Measurements from ENCODE around the gene ARID1B.

The ARID1B gene

GRCh38 chr6:156826290-156826955, 49.2 kb downstream of the ARID1B start:
- H3K9ac ChIP-seq (ENCODE audit: low read length), result no peak overlapping the region
- TF ChIP-seq EZH2 (optimal IDR thresholded peaks at IDR 0.05; ENCODE audit: low read depth, low read length), result no peak
- no peak for TF ChIP-seq CTCF (IDR thresholded peaks at IDR 0.05; ENCODE audit: low read length)
- no peaks in the 10 kb centered on the region for H3K9me2 ChIP-seq (replicated peaks; ENCODE audit: insufficient read depth, low read length)
- H3K27ac ChIP-seq (ENCODE audit: low read length), result no peak overlapping the region
- H3F3A ChIP-seq (ENCODE audit: insufficient read depth, low read length), result no peaks in the 10 kb centered on the region
- no peak overlapping the region for H3K4me2 ChIP-seq (ENCODE audit: low read depth, low read length)
- no peak overlapping the region for H2AFZ ChIP-seq (ENCODE audit: low read length)
- no peaks in the 10 kb centered on the region for H3K27me3 ChIP-seq (replicated peaks; ENCODE audit: insufficient read depth, low read length)
- H3K79me2 ChIP-seq (ENCODE audit: low read length), result peaks cover 80% of the 10 kb centered on the region
- no peaks in the 10 kb centered on the region for H3K9me3 ChIP-seq (replicated peaks; ENCODE audit: insufficient read depth, low read length)
- no peaks in the 10 kb centered on the region for H3K4me1 ChIP-seq (ENCODE audit: low read length)
- DNase-seq, result no peak
- H4K20me1 ChIP-seq (ENCODE audit: insufficient read depth, low read length), result no peaks in the 10 kb centered on the region
- H3K4me3 ChIP-seq (ENCODE audit: low read length), result no peak overlapping the region
- no peaks in the 10 kb centered on the region for H3K36me3 ChIP-seq (replicated peaks; ENCODE audit: insufficient read depth, low read length)

DNA sequence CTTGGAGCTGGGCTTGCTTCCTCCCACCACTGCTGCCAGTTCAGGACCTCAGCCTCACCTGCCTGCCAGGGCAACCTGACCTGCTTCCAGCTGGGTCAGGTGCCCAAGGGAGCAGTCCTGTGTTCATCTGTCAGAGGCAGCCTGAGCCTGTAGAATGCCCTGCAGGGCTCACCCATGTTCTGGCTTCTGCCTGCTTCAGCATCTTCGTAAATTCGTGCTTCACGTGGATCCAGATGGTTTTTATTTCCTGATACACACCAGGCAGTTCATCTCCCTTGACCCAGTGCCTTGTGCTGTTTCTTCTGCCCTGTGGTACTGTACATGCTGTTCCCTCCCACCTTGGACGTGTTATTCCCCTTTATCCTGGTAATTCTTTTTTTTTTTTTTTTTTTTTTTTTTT, 50.2 kb downstream of the ARID1B start:
- Histone ChIP-seq H4K20me1 (ENCODE audit: insufficient read depth, low read length) (no peaks in the 10 kb centered on the region), H3K9me2 (replicated peaks; ENCODE audit: insufficient read depth, low read length) (no peaks in the 10 kb centered on the region), H3K4me2 (ENCODE audit: low read depth, low read length) (no peak overlapping the region), H3K4me3 (ENCODE audit: low read length) (no peak overlapping the region), H3K27me3 (replicated peaks; ENCODE audit: insufficient read depth, low read length) (no peaks in the 10 kb centered on the region), H2AFZ (ENCODE audit: low read length) (no peak overlapping the region), H3K9ac (ENCODE audit: low read length) (no peak overlapping the region), H3K9me3 (replicated peaks; ENCODE audit: insufficient read depth, low read length) (no peaks in the 10 kb centered on the region), H3K36me3 (replicated peaks; ENCODE audit: insufficient read depth, low read length) (no peaks in the 10 kb centered on the region), H3K27ac (ENCODE audit: low read length) (no peak overlapping the region), H3K79me2 (ENCODE audit: low read length) (peaks cover 78% of the 10 kb centered on the region), H3F3A (ENCODE audit: insufficient read depth, low read length) (no peaks in the 10 kb centered on the region), H3K4me1 (ENCODE audit: low read length) (no peaks in the 10 kb centered on the region)
- TF ChIP-seq EZH2 (optimal IDR thresholded peaks at IDR 0.05; ENCODE audit: low read depth, low read length) (no peak), CTCF (IDR thresholded peaks at IDR 0.05; ENCODE audit: low read length) (no peak), EZH2phosphoT487 (IDR thresholded peaks at IDR 0.05; ENCODE audit: low read length) (no peak)
- no peak for DNase-seq

DNA sequence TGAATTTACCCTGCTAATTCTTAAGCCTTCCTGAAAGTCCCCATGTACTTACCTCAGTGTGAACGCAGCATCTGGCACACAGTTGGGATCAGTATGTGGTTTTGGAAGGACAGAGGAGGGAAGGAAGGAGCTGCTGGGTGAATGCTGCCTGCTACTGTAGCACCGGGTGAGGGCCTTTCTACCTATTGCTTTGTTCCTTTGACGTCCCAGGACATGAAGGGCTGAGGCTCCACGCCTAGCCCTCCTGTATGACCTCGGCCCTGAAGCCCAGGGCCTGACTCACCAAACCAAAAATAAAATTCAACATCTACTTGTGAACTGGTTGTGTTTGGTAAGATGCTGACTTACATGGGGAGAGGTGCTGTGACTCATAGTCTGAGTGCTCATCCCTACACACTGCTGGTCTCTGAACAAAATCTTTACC, 51.1 kb downstream of the ARID1B start:
- H3K9me2 ChIP-seq (replicated peaks; ENCODE audit: insufficient read depth, low read length), result no peaks in the 10 kb centered on the region
- H3K36me3 ChIP-seq (replicated peaks; ENCODE audit: insufficient read depth, low read length), result no peaks in the 10 kb centered on the region
- no peaks in the 10 kb centered on the region for H3K4me1 ChIP-seq (ENCODE audit: low read length)
- H3K27me3 ChIP-seq (replicated peaks; ENCODE audit: insufficient read depth, low read length), result no peaks in the 10 kb centered on the region
- H2AFZ ChIP-seq (ENCODE audit: low read length), result no peak overlapping the region
- no peak for TF ChIP-seq EZH2 (optimal IDR thresholded peaks at IDR 0.05; ENCODE audit: low read depth, low read length)
- no peak for TF ChIP-seq CTCF (IDR thresholded peaks at IDR 0.05; ENCODE audit: low read length)
- TF ChIP-seq EZH2phosphoT487 (IDR thresholded peaks at IDR 0.05; ENCODE audit: low read length), result no peak
- H3K9ac ChIP-seq (ENCODE audit: low read length), result no peak overlapping the region
- H3K4me2 ChIP-seq (ENCODE audit: low read depth, low read length), result no peak overlapping the region
- H4K20me1 ChIP-seq (ENCODE audit: insufficient read depth, low read length), result no peaks in the 10 kb centered on the region
- peaks cover 78% of the 10 kb centered on the region for H3K79me2 ChIP-seq (ENCODE audit: low read length)
- no peak for DNase-seq
- no peaks in the 10 kb centered on the region for H3K9me3 ChIP-seq (replicated peaks; ENCODE audit: insufficient read depth, low read length)
- H3K27ac ChIP-seq (ENCODE audit: low read length), result no peak overlapping the region
- H3K4me3 ChIP-seq (ENCODE audit: low read length), result no peak overlapping the region
- no peaks in the 10 kb centered on the region for H3F3A ChIP-seq (ENCODE audit: insufficient read depth, low read length)

Data from MM.1S (cell line).